Measurements from ENCODE around the gene DIAPH2.

The DIAPH2 gene

DNA sequence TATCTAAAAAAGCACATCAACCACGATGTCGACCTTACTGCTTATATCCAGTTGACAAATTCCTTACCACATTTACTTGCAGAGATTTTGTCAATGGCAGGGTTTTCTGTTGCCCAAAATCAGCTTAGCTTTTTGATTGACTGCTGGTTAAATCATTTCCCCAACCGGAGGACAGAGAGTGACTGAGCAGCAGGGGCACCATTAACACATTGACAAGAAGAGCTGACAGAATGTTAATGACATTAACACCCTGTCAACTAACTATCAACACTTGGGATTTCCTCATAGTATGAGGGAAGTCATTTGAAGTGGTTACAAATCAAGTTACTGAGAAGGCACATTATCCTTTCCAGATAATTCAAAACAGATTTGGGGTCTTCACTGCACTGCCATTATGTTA lies 567.5 kb downstream of the DIAPH2 start:
- no peak for TF ChIP-seq EZH2phosphoT487 (IDR thresholded peaks at IDR 0.05; ENCODE audit: low read length)
- TF ChIP-seq EZH2 (optimal IDR thresholded peaks at IDR 0.05; ENCODE audit: low read depth, low read length) = no peak
- TF ChIP-seq, protein P1, sequence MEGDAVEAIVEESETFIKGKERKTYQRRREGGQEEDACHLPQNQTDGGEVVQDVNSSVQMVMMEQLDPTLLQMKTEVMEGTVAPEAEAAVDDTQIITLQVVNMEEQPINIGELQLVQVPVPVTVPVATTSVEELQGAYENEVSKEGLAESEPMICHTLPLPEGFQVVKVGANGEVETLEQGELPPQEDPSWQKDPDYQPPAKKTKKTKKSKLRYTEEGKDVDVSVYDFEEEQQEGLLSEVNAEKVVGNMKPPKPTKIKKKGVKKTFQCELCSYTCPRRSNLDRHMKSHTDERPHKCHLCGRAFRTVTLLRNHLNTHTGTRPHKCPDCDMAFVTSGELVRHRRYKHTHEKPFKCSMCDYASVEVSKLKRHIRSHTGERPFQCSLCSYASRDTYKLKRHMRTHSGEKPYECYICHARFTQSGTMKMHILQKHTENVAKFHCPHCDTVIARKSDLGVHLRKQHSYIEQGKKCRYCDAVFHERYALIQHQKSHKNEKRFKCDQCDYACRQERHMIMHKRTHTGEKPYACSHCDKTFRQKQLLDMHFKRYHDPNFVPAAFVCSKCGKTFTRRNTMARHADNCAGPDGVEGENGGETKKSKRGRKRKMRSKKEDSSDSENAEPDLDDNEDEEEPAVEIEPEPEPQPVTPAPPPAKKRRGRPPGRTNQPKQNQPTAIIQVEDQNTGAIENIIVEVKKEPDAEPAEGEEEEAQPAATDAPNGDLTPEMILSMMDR (IDR thresholded peaks at IDR 0.05; ENCODE audit: low read length) = no peak
- Histone ChIP-seq H3K36me3 (replicated peaks; ENCODE audit: insufficient read depth, low read length) (no peaks in the 10 kb centered on the region), H3K9me2 (replicated peaks; ENCODE audit: insufficient read depth, low read length) (no peaks in the 10 kb centered on the region), H3K9ac (ENCODE audit: low read length) (no peak overlapping the region), H3K4me3 (ENCODE audit: low read length) (no peak overlapping the region), H3K4me1 (ENCODE audit: low read length) (no peaks in the 10 kb centered on the region), H2AFZ (ENCODE audit: low read length) (no peak overlapping the region), H4K20me1 (ENCODE audit: insufficient read depth, low read length) (no peaks in the 10 kb centered on the region), H3F3A (ENCODE audit: insufficient read depth, low read length) (no peaks in the 10 kb centered on the region), H3K79me2 (ENCODE audit: low read length) (no peaks in the 10 kb centered on the region), H3K4me2 (ENCODE audit: low read depth, low read length) (no peak overlapping the region), H3K27ac (ENCODE audit: low read length) (no peak overlapping the region), H3K27me3 (replicated peaks; ENCODE audit: insufficient read depth, low read length) (no peaks in the 10 kb centered on the region), H3K9me3 (replicated peaks; ENCODE audit: insufficient read depth, low read length) (no peaks in the 10 kb centered on the region)
- DNase-seq = no peak

DNA sequence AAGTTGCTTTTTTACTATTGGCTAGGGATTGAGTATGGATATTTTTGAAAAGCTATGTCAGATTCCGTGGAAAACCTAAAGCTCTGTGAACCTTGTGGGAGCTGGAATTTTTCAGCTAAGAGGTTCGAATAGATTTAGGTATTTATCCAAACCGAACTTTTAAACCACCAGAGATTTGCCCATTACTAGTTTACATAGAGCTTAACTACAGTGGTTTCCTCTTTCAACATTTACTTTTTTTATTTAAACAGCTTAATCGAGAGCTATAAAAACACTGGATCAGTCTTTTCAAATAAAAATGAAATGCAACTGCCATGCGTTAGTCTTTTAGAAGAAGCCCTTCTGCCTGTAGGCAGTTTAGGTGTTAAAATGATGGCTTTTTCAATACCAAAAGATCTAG lies 576.0 kb downstream of the DIAPH2 start:
- H3K79me2 ChIP-seq (ENCODE audit: low read length) = no peaks in the 10 kb centered on the region
- H3F3A ChIP-seq (ENCODE audit: insufficient read depth, low read length) = no peaks in the 10 kb centered on the region
- no peak overlapping the region for H3K4me3 ChIP-seq (ENCODE audit: low read length)
- no peaks in the 10 kb centered on the region for H3K27me3 ChIP-seq (replicated peaks; ENCODE audit: insufficient read depth, low read length)
- no peak overlapping the region for H3K4me2 ChIP-seq (ENCODE audit: low read depth, low read length)
- no peak overlapping the region for H3K27ac ChIP-seq (ENCODE audit: low read length)
- H4K20me1 ChIP-seq (ENCODE audit: insufficient read depth, low read length) = no peaks in the 10 kb centered on the region
- TF ChIP-seq EZH2 (optimal IDR thresholded peaks at IDR 0.05; ENCODE audit: low read depth, low read length) (no peak), EZH2phosphoT487 (IDR thresholded peaks at IDR 0.05; ENCODE audit: low read length) (no peak)
- TF ChIP-seq, protein P1 (IDR thresholded peaks at IDR 0.05; ENCODE audit: low read length) = no peak
- H3K36me3 ChIP-seq (replicated peaks; ENCODE audit: insufficient read depth, low read length) = no peaks in the 10 kb centered on the region
- H3K9me3 ChIP-seq (replicated peaks; ENCODE audit: insufficient read depth, low read length) = no peaks in the 10 kb centered on the region
- no peak for DNase-seq
- H2AFZ ChIP-seq (ENCODE audit: low read length) = no peak overlapping the region
- no peak overlapping the region for H3K9ac ChIP-seq (ENCODE audit: low read length)
- H3K4me1 ChIP-seq (ENCODE audit: low read length) = no peaks in the 10 kb centered on the region
- H3K9me2 ChIP-seq (replicated peaks; ENCODE audit: insufficient read depth, low read length) = no peaks in the 10 kb centered on the region

DNA sequence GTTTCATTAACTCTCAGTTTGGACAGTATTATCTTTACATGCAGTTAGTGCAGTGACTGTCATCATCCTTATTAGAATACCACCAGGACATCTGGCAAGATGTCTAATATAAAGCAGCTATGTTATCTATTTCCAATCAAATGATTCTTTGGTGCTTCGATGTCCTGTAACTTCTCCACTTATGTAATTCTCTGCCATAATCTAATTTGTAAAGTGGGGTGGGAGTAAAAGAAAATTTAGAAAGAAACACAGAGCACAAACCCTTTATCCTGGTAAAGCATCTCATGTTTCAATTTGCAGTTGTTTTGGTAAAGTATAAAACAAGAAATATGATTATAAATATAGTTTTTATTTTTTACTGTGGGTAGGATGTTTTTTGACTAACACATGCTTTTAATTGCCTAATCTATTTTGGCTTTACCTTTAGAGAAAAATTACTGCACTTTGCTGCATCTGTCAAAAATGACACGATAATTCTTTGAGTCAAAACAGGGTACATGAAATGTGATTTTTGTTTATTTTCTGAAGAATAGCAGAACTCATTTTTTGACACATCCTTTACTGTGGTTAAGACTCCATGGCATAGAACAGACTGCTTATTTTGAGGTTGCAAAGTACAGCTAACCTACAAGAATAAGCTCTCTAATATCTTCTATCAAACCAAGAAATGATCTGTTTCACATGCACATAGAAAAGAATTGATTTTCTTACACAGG lies 581.9 kb downstream of the DIAPH2 start:
- Histone ChIP-seq H2AFZ (ENCODE audit: low read length) (no peak overlapping the region), H3K4me1 (ENCODE audit: low read length) (no peaks in the 10 kb centered on the region), H3K27ac (ENCODE audit: low read length) (no peak overlapping the region), H3K79me2 (ENCODE audit: low read length) (no peaks in the 10 kb centered on the region), H3K4me3 (ENCODE audit: low read length) (no peak overlapping the region), H3K4me2 (ENCODE audit: low read depth, low read length) (no peak overlapping the region), H3K9me3 (replicated peaks; ENCODE audit: insufficient read depth, low read length) (no peaks in the 10 kb centered on the region), H3K36me3 (replicated peaks; ENCODE audit: insufficient read depth, low read length) (no peaks in the 10 kb centered on the region), H4K20me1 (ENCODE audit: insufficient read depth, low read length) (no peaks in the 10 kb centered on the region), H3K27me3 (replicated peaks; ENCODE audit: insufficient read depth, low read length) (no peaks in the 10 kb centered on the region), H3F3A (ENCODE audit: insufficient read depth, low read length) (no peaks in the 10 kb centered on the region), H3K9ac (ENCODE audit: low read length) (no peak overlapping the region), H3K9me2 (replicated peaks; ENCODE audit: insufficient read depth, low read length) (no peaks in the 10 kb centered on the region)
- no peak for DNase-seq
- TF ChIP-seq EZH2 (optimal IDR thresholded peaks at IDR 0.05; ENCODE audit: low read depth, low read length) (no peak), EZH2phosphoT487 (IDR thresholded peaks at IDR 0.05; ENCODE audit: low read length) (no peak)
- TF ChIP-seq, protein P1 (IDR thresholded peaks at IDR 0.05; ENCODE audit: low read length) = no peak
